Cardiac muscle cell (in vitro differentiated cells and primary cell): ENCODE measurements around the gene SPDYE17. TPM values are rescaled to one million over a fixed set of nuclear protein-coding genes. Genes with fewer than 3 reads are reported as not detected.
"Not testable (repeated sequence)": the region's sequence is repeated elsewhere in the genome, so short reads cannot be mapped to it uniquely, and the experiment has no call there.

ENCODE experiments used
- DNase-seq, 2 donors: peaks; one replicate each; pipeline versions ENCODE4 v3.0.0 to v3.0.0-alpha.2; 2010 to 2017; ENCODE audit warnings: low read depth in 1 of 2, low spot score in 1 of 2
- H3K27ac ChIP-seq: fragments of 200-600 bp; sonication (generic); 2 replicates; pipeline ENCODE4 v1.5.1; 2016
- H3K27me3 ChIP-seq: fragments of 200-600 bp; sonication (generic); 2 replicates; pipeline ENCODE4 v1.6.0; 2016; ENCODE audit warnings: control low read depth
- H3K36me3 ChIP-seq: fragments of 200-600 bp; sonication (generic); 2 replicates; pipeline ENCODE4 v1.5.1; 2016; ENCODE audit warnings: control low read depth
- H3K4me1 ChIP-seq: fragments of 200-600 bp; sonication (generic); 2 replicates; pipeline ENCODE4 v1.8.1; 2017; ENCODE audit warnings: low read depth, mild to moderate bottlenecking, mixed run types
- H3K4me3 ChIP-seq: fragments of 200-600 bp; sonication (generic); 2 replicates; pipeline ENCODE4 v1.5.1; 2016; ENCODE audit warnings: mild to moderate bottlenecking
- H3K9me3 ChIP-seq: fragments of 200-600 bp; sonication (generic); 2 replicates; pipeline ENCODE4 v1.5.1; 2017; ENCODE audit warnings: low read depth, mild to moderate bottlenecking, control low read depth
- polyA plus RNA-seq: library from polyadenylated mRNA; unstranded; fragments of >200 nt; fragmentation: Nextera tagmentation; extraction: Ambion mirVana; gene quantifications from 2 replicates; pipeline ENCODE4 v1.2.1, GENCODE V29; 2016
- total RNA-seq: library from RNA; depleted of rRNA; stranded (reverse); fragments of >200 nt; gene quantifications from 2 replicates; pipeline ENCODE4 v1.2.3, GENCODE V29; 2016

SPDYE17 gene, protein sequence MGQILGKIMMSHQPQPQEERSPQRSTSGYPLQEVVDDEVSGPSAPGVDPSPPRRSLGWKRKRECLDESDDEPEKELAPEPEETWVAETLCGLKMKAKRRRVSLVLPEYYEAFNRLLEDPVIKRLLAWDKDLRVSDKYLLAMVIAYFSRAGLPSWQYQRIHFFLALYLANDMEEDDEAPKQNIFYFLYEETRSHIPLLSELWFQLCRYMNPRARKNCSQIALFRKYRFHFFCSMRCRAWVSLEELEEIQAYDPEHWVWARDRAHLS
- total RNA-seq (not detected in 2 replicates), polyA plus RNA-seq (not detected in 2 replicates)

DNA sequence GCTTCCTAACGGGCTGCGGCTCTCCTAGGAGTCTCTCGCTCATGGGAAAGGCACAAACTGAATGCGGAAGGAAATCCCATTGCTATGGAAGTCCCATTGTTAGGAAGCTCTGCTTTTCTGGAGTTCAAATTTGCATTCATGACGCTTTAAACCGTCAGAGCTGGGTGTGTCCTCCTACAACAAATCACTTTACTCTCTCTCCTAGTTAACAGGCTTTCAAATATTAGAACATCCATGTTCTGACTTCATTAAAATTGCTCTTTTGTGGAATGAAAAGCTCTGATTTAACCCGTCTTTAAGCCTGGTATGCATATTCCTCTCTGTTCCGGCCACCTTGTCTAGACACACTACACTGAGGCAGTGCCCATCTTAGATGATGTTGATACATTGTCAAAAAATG is at the start of gene SPDYE17:
TSS of gene SPDYE17 (minus strand) at position 101 of the 400 bp plus-strand sequence. CDS start 1,791 bp downstream, outside the sequence.
- not testable (repeated sequence) for H3K36me3 ChIP-seq, H3K9me3 ChIP-seq, H3K27me3 ChIP-seq, DNase-seq, H3K4me1 ChIP-seq, H3K4me3 ChIP-seq, H3K27ac ChIP-seq

DNA sequence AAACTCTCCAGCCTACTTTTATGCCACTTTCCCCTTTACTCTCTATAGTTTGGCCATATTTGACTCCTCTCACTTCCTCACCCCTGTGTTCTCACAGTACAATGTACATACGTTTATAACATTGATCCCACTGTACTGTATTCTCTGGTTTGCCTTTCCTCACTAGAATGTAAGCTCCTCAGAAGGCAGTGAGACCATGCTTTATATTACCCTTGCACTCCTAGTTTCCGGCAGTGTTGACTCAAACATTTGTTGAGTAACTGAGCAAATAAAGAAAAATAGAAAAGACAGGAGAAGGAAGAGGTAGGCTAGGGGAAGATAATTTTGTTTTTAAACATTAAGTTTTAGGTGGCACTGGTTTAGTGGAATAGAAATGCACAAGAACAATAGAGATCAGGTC is 48.1 kb upstream of the SPDYE17 start:
- H3K9me3 ChIP-seq, H3K4me3 ChIP-seq, H3K36me3 ChIP-seq, H3K4me1 ChIP-seq, DNase-seq, H3K27me3 ChIP-seq, H3K27ac ChIP-seq: not testable (repeated sequence)

DNA sequence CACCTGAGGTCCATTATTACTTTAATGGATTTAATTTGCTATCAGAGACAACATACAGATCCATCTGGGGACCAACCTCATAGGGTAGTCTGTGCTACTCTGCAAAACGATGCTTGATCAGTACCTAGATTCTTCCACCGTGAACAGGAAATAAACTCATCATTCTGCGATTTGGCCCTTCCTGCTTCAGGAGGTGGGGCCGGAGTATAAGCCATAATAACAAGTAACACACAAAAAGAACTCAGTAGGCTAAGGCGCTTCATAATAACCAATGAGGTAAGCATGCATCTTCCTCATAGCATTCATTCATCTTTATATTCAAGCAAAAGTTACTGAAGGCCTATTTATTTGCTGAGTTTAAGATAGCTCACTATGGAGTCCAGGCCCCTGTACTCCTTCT is 47.5 kb upstream of the SPDYE17 start:
- H3K4me3 ChIP-seq, DNase-seq, H3K36me3 ChIP-seq, H3K27me3 ChIP-seq, H3K4me1 ChIP-seq, H3K9me3 ChIP-seq: not testable (repeated sequence)
- H3K27ac ChIP-seq: peak overlapping the region; percentile 84

DNA sequence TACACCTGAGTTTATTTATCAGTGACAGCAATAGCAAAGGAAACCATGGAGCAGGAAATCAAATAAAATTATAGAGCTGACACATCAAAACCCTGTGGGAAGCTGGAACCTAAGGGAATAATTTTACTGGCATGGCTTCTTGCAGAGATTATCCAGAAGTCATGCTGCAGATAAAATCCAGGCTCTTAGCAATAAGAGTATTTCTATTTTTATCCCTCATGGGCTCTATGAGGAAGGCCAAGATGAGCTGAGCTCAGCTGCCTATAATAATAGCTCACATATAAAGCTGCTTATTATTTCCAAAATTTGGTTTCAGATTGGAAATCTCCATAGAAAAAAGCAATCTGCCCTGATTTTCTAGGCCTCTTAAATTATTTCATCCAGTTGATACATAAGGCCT is 47.0 kb upstream of the SPDYE17 start:
- not testable (repeated sequence) for H3K4me3 ChIP-seq, H3K9me3 ChIP-seq, H3K27me3 ChIP-seq, H3K4me1 ChIP-seq, H3K36me3 ChIP-seq
- peak in 1 of 2 donors; percentile 13 for DNase-seq
- peak overlapping the region; percentile 84 for H3K27ac ChIP-seq

DNA sequence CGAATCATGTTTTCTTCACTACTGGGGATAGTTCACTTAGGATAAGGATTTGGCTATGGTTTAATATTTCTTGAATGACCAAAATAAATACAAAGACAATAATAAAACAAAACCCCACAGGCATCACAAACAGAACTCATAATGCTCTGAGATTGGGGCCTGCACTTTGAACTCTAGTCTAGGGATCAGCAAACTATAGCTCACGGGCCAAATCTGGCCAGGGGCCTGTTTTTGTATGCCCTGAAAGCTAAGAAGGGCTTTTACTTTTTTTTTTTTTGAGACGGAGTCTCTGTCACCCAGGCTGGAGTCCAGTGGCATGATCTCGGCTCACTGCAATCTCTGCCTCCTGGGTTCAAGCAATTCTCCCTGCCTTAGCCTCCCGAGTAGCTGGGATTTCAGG is 44.9 kb upstream of the SPDYE17 start:
- not testable (repeated sequence) for DNase-seq, H3K4me3 ChIP-seq, H3K36me3 ChIP-seq, H3K27me3 ChIP-seq, H3K9me3 ChIP-seq, H3K27ac ChIP-seq, H3K4me1 ChIP-seq

DNA sequence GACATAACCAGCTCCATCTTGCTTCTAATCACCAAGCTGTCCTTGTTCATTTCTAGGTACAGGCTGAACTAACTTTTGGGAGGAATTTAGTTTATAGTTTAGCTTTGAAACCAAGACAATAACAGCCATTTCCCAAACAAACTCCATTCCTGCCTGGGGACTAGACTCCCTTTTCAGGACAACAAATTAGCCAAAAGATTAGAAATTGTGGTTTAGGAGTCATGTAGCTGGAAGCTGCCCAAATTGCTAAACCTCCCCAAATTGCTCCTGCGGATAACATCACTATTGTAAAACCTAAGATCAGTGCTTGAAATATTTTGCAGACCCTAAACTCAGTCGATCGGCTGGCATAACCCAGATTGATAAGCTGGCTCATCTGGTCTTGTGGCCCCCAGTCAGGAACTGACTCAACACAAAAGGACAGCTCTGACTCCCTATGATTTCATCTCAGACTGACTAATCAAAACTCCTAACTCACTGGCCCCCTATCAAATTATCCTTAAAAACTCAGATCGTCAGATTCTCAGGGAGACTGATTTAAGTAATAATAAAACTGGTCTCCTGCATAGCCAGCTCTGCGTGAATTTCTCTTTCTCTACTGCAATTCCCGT is 42.7 kb upstream of the SPDYE17 start:
- H3K36me3 ChIP-seq, H3K4me3 ChIP-seq: not testable (repeated sequence)
- peak in 1 of 2 donors; percentile 57 for DNase-seq

DNA sequence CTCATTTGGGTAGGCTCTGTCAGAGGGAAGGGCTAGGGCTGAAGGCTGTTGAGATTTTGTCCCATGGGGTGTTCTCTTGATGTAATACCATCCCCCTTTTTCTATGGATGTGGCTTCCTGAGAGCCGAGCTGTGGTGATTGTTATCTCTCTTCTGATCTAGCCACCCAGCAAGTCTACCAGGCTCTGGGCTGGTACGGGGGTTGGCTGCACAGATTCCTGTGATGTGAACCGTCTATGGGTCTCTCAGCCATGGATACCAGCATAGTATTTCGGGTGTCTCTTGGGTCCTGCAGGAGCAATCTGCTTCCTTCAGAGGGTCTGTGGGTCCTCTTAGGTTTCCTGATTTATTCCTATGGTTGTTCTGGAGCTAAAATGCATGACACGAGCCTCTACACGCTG is 38.9 kb upstream of the SPDYE17 start:
- not testable (repeated sequence) for DNase-seq, H3K9me3 ChIP-seq, H3K27me3 ChIP-seq, H3K4me3 ChIP-seq, H3K4me1 ChIP-seq, H3K36me3 ChIP-seq, H3K27ac ChIP-seq

More for the DNA sequence above, 42.7 kb upstream of the SPDYE17 start:
- not testable (repeated sequence) for H3K9me3 ChIP-seq, H3K27ac ChIP-seq, H3K27me3 ChIP-seq, H3K4me1 ChIP-seq

DNA sequence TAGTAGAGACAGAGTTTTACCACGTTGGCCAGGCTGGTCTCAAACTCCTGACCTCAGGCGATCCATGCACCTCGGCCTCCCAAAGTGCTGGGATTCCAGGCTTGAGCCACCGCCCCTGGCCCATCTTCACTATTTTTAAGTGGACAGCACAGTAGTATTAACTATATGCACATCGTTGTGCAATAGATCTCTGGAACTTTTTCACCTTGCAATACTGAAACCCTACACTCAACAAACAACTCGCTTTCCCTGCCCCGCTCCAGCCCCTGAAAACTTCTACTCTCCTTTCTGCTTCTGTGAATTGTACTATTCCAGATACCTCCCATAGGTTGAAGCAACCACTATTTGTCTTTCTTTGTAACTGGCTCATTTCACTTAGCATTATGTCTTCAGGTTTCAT is 33.7 kb upstream of the SPDYE17 start:
- not testable (repeated sequence) for H3K9me3 ChIP-seq, H3K36me3 ChIP-seq, DNase-seq, H3K4me1 ChIP-seq, H3K4me3 ChIP-seq, H3K27ac ChIP-seq, H3K27me3 ChIP-seq

DNA sequence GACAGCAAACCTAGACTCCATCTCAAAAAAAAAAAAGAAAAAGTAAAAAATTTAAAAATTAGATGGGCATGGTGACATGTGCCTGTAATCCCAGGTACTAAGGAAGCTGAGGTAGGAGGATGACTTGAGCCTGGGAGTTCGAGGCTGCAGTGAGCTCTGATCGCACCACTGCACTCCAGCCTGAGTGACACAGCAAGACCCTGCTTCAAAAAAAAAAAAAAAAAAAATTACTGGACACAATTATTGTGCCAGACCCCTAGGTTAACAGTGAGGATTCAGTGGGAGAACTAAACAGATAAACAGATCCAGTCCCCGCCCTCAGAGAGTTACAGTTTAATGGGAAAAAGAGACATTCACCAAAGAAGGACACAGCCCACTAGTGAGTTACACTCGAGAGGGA is 31.6 kb upstream of the SPDYE17 start:
- not testable (repeated sequence) for H3K27me3 ChIP-seq, H3K4me1 ChIP-seq, H3K27ac ChIP-seq, H3K4me3 ChIP-seq, H3K9me3 ChIP-seq, DNase-seq, H3K36me3 ChIP-seq

DNA sequence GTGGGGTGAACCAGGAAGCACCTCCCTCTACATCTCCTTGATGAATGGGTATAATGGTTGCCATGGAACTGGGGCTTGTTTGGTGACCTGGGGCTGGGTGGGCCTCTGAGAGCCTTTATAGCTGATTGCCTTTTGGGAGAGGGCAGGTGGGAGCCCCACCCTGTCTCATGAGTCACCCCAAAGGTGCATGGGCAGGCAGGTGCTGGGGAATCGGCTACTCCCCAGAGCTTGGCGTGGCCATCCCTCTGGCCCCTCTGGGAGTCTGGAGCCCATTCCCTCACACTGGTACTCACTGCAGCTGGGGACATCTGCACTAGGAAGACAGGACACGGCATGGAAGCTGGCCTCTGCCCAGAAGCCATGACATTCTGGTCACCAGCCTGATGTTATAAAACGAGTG is 30.4 kb upstream of the SPDYE17 start, which contains the start of gene SPDYE18:
TSS of gene SPDYE18 (minus strand) at position 2 of the 400 bp plus-strand sequence. CDS start 2,046 bp downstream, outside the sequence.
- not testable (repeated sequence) for H3K4me1 ChIP-seq, H3K4me3 ChIP-seq, H3K9me3 ChIP-seq, H3K36me3 ChIP-seq, DNase-seq, H3K27ac ChIP-seq, H3K27me3 ChIP-seq

DNA sequence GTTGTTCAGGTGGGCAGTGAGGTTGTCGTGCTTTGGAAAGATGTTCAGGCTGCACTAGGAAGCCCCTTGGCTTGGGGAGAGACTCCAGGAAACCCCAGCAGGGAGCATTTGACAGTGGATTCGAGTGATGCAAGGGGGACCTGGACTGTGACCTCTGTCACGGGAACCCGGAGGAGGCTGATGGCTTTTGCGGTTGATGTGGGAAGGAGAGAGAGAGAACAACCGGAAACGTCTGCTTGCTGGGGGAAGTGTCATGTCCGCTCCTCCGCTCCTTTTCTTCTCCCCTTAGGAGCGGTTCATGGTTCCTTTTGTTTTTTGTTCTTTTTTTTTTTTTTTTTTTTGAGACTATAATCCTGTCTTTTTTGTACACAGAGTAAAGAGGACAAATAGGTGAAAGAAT is 5.8 kb downstream of the SPDYE17 start:
- not testable (repeated sequence) for H3K27ac ChIP-seq, H3K4me1 ChIP-seq, DNase-seq, H3K27me3 ChIP-seq, H3K9me3 ChIP-seq, H3K4me3 ChIP-seq, H3K36me3 ChIP-seq

DNA sequence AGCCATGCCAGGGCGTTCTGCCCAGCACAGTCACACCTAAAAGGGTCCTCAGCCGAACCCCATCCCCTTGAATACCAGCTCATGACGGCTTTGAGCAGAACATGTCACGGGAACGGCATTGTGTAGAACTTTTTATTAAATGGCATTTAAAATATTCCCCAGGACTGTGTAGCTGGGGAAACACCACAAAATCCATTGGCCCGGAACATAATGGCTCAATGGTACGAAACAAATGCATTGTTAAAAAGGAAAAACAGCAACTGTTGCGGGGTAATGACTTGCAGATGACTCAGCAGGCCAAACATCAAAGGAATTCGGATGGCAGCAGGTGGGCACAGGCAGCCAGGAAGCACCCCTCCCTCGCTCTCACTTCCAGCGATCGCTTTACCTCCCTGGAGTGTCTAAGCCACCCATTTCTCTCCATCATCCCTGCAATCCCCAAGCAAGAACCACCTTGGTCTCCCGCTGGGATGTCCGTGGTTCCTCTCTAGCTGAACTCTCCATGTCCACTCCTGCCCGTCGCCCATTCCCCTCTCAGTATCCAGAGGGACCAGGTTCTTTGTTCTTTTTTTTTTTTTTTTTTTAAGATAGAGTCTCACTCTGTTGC is 22.0 kb downstream of the SPDYE17 start:
- H3K27ac ChIP-seq, H3K36me3 ChIP-seq, H3K4me3 ChIP-seq, H3K27me3 ChIP-seq, DNase-seq, H3K9me3 ChIP-seq, H3K4me1 ChIP-seq: not testable (repeated sequence)

DNA sequence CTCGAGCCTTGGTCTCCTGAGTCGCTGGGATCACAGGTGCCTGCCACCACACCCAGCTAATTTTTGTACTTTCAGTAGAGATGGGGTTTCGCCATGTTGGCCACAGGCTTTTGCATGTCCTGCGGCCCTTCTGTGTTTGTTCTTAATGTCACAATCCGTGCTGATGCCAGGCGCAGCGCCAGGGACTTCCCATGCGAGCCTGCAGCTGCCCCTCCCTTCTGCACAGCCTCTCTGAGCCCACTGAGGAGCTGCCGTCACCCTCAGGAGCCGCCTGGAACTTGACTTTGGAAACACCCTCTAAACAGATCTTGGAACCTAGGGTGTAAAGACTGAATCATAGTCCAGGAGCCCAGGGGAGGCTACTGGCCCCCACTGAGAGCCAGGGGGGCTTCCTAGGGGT is 24.2 kb downstream of the SPDYE17 start:
- H3K4me3 ChIP-seq, H3K4me1 ChIP-seq, H3K36me3 ChIP-seq, H3K9me3 ChIP-seq, H3K27ac ChIP-seq, H3K27me3 ChIP-seq: not testable (repeated sequence)
- peak in 1 of 2 donors; percentile 52 for DNase-seq
